ENCODE data around the gene CAB39.

Gene CAB39

DNA sequence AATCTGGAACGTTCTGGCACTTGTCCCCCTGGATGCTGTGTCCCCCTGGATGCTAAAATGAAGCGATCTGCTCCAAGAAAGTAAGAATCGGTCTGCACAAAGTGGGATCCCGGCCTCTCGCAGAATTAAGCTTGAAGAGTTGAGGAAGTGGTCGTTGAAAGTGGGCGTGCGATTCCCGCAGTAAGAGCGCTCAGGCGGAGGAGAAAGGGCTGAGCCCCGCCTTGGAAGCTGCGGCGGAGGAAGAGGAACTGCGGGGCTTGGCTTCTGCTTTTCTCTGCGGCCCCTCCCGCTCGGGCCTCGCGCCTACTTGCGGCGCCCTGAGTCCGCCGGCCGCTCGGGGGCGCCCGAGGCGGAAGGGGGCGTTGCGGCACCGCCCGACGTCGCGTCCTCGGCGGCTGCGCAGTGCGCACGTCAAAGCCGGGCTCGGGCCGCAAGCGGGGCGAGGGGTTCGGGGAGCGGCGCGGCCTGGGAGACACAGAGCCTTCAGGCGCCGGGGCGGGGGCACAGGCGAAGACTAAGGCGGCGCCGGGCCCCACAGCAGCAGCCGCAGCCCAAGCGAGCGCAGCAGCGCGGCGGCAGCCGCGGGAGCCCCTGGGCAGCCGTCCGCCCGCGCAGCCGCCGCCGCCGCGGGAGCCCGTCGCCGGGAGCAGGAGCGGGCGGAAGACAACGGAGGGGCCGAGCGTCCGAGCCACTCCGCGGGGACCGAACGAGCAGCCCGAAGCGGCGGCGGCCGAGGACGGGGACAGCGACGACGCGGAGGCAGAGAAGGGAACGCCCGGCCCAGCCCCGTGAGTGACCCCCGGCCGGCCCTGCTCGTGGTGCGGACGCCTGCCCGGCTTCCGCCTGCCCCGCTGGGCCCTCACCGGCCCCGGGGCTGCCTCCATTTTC lies at the start of gene CAB39:
Gene CAB39, plus strand, starts transcription at position 400 of the 888 bp plus-strand sequence. CDS start 47,160 bp downstream, outside the sequence.
- peak; percentile 69 to 76 for DNase-seq (ENCODE audit: low read depth in 2 of 2)

- DNase-seq (ENCODE audit: low read depth in 2 of 2): no peak
Measured at GRCh38 chr2:230664128-230664527, 48.5 kb upstream of the CAB39 start.

GRCh38 chr2:230664844-230665243 lies 47.8 kb upstream of the CAB39 start:
- DNase-seq (ENCODE audit: low read depth in 2 of 2): no peak

DNA sequence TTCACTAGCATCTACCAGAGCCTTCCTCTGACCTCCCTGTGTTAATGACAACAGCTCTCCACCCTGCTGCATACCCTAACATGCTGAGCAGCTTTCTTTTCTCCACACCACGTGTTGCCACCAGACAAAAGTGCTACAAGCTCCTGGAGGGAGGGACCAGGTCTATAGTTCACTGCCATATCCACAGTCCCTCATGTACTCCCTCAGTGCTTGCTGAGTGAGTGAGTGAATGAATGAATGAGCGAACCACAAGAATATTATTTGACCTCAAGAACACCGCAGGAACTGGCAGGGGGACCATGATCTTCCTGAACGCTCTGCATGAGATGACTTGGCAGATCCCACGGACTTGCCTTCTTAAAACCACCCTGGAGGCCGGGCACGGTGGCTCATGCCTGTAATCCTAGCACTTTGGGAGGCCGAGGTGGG lies 47.4 kb upstream of the CAB39 start:
- no peak for DNase-seq (ENCODE audit: low read depth in 2 of 2)

GRCh38 chr2:230666446-230666845 lies 46.2 kb upstream of the CAB39 start:
- DNase-seq (ENCODE audit: low read depth in 2 of 2): no peak

- DNase-seq (ENCODE audit: low read depth in 2 of 2): no peak
Measured at GRCh38 chr2:230666885-230667712, 45.5 kb upstream of the CAB39 start.

DNA sequence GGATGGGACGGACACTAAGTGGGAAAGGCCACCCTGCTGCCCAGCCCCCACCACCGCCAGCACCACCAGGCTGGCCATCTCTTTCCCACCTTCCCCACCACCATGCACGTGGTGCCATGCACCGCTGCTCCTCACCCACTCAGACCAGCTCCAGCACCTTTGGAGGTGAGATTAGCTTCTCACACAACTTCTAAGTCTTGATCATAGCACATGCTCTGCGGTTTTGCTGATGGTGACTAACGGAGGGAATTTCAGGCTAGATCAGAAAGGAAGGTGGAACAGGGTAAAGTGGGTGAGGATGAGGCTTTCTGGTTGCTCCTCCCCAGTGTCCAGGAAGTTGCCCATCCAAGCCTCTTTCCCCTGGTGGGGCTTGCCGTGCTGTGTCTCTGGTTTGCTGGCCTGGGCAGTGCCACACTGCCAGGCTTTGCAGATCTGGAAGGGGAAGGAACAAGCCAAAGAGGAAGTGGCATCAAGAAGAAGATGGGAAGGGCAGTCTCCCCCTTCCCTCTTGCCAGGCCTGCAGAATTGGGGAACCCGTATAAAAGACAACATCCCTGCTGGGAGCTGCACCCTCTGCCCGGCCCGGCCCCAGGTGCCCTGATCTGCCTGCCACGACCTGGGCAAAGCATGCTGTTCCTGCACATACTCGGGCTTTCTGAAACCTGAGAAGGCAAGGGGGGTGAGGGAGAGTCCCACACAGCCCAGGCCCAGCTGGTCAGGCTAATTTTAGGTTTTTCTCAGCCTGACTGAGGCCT lies 44.3 kb upstream of the CAB39 start:
- DNase-seq (ENCODE audit: low read depth in 2 of 2): no peak

- DNase-seq (ENCODE audit: low read depth in 2 of 2): no peak
Measured at GRCh38 chr2:230668939-230669303, 43.7 kb upstream of the CAB39 start.

DNA sequence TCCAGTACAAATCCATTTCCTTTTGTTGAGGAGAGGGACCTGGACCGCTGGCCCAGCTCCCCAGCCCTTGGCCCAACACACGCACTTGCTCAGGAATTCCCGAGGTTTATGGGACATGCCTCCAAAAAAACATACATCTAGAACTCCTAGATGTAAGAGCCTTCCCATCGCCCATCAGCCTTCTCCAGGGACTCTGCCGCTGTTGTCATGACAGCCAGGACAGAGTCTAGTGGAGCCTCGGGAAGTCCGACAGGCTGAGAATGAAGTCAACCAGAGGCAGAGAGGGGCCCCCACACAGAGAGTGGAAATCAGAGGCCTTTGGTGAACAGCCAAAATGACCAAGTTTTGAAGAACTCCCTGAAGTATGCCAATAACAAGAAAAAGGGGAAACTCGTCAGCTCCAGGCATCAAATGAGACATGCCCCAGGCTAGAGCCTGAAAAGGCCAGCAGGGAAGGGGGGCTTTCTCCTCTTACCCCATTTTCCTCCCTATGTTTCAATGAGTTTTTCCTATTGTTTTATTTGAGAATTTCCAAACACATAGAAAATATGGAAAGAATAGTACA lies 43.2 kb upstream of the CAB39 start:
- no peak for DNase-seq (ENCODE audit: low read depth in 2 of 2)

GRCh38 chr2:230671117-230671516 lies 41.5 kb upstream of the CAB39 start:
- no peak for DNase-seq (ENCODE audit: low read depth in 2 of 2)

DNA sequence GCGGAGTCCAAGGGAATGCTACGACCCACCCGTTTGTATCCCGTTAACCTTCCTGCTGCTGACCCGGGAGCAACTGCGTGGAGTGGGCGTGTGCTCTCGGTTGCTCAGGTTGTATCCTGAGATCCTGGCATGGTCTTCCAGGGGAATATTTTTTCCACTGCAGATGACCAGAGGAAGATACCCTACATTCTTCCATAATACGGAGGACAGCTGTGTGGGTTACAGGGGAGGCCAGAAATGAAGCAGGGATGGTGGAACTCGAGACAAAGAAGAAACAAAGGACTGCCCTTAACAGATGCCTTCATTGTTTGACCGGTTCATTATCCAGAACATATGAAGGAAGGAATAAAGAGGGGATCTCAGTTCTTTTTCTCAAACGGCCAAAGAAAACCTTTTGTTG lies 39.8 kb upstream of the CAB39 start:
- DNase-seq (ENCODE audit: low read depth in 2 of 2): no peak

- no peak for DNase-seq (ENCODE audit: low read depth in 2 of 2)
Measured at GRCh38 chr2:230674401-230674800, 38.2 kb upstream of the CAB39 start.

DNA sequence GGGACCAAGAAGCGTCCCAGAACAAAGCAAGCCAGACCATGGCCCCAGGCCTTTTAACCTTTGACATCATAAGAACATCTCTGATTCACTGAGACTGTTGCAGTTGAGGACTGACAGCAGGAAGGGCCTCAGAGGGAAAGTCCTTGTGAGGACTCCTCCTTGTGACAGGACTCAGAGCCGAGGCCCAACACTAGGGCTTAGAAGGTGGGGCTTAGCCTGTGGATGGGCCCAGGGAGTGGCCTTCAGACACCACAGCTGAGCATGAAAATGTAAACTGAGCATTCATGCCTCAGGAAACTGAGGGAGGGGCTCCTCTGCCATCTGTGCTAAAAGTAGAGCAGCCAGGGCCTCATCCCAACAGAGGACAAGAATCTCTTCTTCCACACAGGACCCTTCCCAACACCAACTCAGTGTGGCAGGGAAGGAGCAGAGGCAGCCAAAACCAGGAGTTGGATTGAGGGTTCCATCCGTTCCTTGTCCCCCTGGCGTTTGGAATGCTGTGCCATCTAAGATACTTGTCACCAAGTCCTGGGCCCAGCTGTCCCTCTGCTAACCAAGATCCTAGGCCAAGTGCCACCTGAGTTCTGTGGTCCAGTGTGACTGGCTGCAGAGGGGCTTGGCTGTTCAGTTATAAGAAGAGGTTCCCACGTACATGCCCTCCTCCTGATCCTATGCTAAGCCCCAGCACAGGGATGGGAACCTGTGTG lies 37.5 kb upstream of the CAB39 start:
- DNase-seq (ENCODE audit: low read depth in 2 of 2): no peak

GRCh38 chr2:230676546-230676945 lies 36.1 kb upstream of the CAB39 start:
- no peak for DNase-seq (ENCODE audit: low read depth in 2 of 2)

DNA sequence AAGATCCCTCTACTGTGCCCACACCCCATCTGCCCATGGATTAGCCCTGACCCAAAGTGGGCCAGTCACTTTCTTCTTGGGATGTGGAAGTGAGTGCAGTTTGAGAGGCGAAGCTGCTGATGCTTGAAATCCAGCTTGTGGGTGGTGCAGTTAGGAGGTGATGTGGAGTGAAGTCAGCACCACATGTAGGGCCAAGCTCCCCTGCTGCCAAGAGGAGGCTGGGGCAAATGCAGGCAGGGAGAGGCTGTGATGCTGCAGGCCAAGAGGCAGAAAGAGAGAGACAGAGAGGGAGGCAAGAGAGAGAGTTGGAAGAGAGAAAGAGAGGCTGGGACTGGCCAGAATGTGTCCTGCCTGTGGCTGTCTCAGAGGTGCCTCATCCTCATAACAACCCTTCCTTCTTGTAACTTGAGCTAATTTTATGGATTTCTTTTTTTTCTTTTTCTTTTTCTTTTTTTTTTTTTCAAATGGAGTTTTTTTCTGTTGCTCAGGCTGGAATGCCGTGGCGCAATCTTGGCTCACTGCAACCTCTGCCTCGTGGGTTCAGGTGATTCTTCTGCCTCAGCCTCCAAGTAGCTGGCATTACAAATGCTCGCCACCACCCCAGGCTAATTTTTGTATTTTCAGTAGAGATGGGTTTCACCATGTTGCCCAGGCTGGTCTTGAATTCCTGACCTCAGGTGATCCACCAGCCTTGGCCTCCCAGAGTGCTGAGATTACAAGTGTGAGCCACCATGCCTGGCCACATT lies 35.3 kb upstream of the CAB39 start:
- DNase-seq (ENCODE audit: low read depth in 2 of 2): no peak

- no peak for DNase-seq (ENCODE audit: low read depth in 2 of 2)
Measured at GRCh38 chr2:230678018-230678417, 34.6 kb upstream of the CAB39 start.

DNA sequence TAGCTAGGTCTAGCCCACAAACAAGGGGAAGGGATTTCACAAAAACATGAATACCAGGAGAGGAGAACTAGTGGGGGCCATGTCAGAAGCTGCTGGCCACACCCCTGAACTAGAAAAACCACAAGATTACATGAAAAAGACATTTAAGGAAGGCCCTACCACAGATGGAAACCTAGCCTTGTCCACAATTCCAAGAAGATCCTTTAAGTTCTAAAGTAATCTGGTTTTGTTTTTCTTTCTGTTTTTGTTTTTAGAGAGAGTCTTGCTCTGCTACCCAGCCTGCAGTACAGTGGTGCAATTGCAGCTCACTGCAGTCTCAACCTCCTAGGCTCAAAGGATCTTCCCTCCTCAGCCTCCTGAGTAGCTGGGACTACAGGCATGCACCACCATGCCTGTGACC lies 34.2 kb upstream of the CAB39 start:
- no peak for DNase-seq (ENCODE audit: low read depth in 2 of 2)

GRCh38 chr2:230680463-230681170 lies 32.0 kb upstream of the CAB39 start:
- no peak for DNase-seq (ENCODE audit: low read depth in 2 of 2)

- DNase-seq (ENCODE audit: low read depth in 2 of 2): no peak
Measured at GRCh38 chr2:230681171-230681545, 31.5 kb upstream of the CAB39 start.

- DNase-seq (ENCODE audit: low read depth in 2 of 2): no peak
Measured at GRCh38 chr2:230682546-230682945, 30.1 kb upstream of the CAB39 start.

All from activated CD8-positive, alpha-beta memory T cell treated with anti-CD3 and anti-CD28 coated beads for 4 hours (primary cell).